Measurements from ENCODE around the gene CPA5. TPM values are rescaled to one million over a fixed set of nuclear protein-coding genes. Genes with fewer than 3 reads are reported as not detected.

The CPA5 gene
- total and polyA plus RNA-seq, 2 of the 8 experiments (the other 6 are each of a cell fraction or from before 2014, with no cell fraction given) = 0.12 TPM; not detected in 1

- Histone ChIP-seq H2BK120ac (replicated peaks; ENCODE audit: low read depth, low read length) (no peak overlapping the region), H2BK15ac (ENCODE audit: low read length) (no peak overlapping the region), H3K36me3 (ENCODE audit: control insufficient read depth in 2 of 4, insufficient read depth in 4 of 4, low read length in 3 of 4) (no peaks in the 10 kb centered on the region), H3K4me1 (replicated peaks in 1 of 4; ENCODE audit: control insufficient read depth in 3 of 4, insufficient read depth in 4 of 4, low read length in 3 of 4) (no peaks in the 10 kb centered on the region), H3K79me2 (ENCODE audit: control insufficient read depth in 1 of 2, insufficient read depth in 2 of 2, low read length in 2 of 2) (no peaks in the 10 kb centered on the region), H2BK20ac (ENCODE audit: low read length) (no peak overlapping the region), H3K27me3 (replicated peaks in 1 of 4; ENCODE audit: control insufficient read depth in 3 of 4, extremely low read depth in 1 of 4, insufficient read depth in 3 of 4, low read length in 3 of 4) (no peaks in the 10 kb centered on the region), H3K4me2 (ENCODE audit: insufficient read depth in 1 of 2, low read depth in 2 of 2, low read length in 2 of 2) (no peak overlapping the region), H2AFZ (ENCODE audit: low read length) (peak overlapping the region; percentile 28; the same call in 1 of the 2 replicates), H3K27ac (ENCODE audit: low read depth, low read length) (no peak overlapping the region), H2AK5ac (ENCODE audit: low read depth, low read length) (no peak overlapping the region), H3K23me2 (ENCODE audit: low read depth, low read length) (peaks cover 2% of the 10 kb centered on the region; the same call in 1 of the 2 replicates), H3K23ac (ENCODE audit: insufficient read length) (no peak overlapping the region), H3K56ac (replicated peaks; ENCODE audit: insufficient read length, low read depth, low read length) (no peak overlapping the region), H3K79me1 (ENCODE audit: low read depth, low read length) (no peaks in the 10 kb centered on the region), H4K91ac (replicated peaks; ENCODE audit: insufficient read length, low read length) (no peak overlapping the region), H3K9me3 (ENCODE audit: insufficient read depth in 2 of 2, low read depth in 1 of 2, low read length in 1 of 2) (peaks cover 0 to 3% of the 10 kb centered on the region in 2 experiments; a peak in 2 of 4 replicates), H4K20me1 (replicated peaks in 1 of 2; ENCODE audit: control insufficient read depth in 1 of 2, insufficient read depth in 2 of 2, low read length in 2 of 2) (no peaks in the 10 kb centered on the region), H2BK12ac (ENCODE audit: low read depth, low read length) (no peak overlapping the region), H2BK5ac (ENCODE audit: low read depth, low read length) (no peak overlapping the region), H3K9ac (replicated peaks in 1 of 4; ENCODE audit: extremely low read depth in 1 of 4, low read depth in 3 of 4, low read length in 3 of 4) (no peak overlapping the region), H3K18ac (ENCODE audit: extremely low read depth, low read length) (no peak overlapping the region), H3K4me3 (ENCODE audit: extremely low read depth in 1 of 4, insufficient read depth in 2 of 4, low read depth in 3 of 4, low read length in 4 of 4) (no peak overlapping the region), H4K5ac (ENCODE audit: insufficient read length, low read depth, low read length) (no peak overlapping the region), H3K14ac (ENCODE audit: insufficient read length) (no peak overlapping the region), H4K8ac (ENCODE audit: extremely low read depth, insufficient read depth, low read length) (no peak overlapping the region), H3K4ac (replicated peaks; ENCODE audit: insufficient read length, low read depth, low read length) (no peak overlapping the region)
- DNase-seq (ENCODE audit: low read depth in 1 of 2, low spot score in 2 of 2) (no peak), FAIRE-seq (no peak)
- POLR2A ChIA-PET (ENCODE audit: partially characterized antibody) = no interaction called here
- WGBS, 2 experiments (ENCODE audit: extremely low coverage in 1 of 2, insufficient coverage in 1 of 2, insufficient read length in 1 of 2, insufficient replicate concordance in 2 of 2, low coverage in 1 of 2, low lambda C conversion rate in 2 of 2, missing lambda C conversion rate in 1 of 2) = 89% methylated on average over 6 of the region's 6 CpGs; no CpG with 5 or more reads in 1 of the 2 experiments
- CTCF ChIA-PET (ENCODE audit: partially characterized antibody) = no interaction called here
- TF ChIP-seq E2F6 (IDR thresholded peaks at IDR 0.05) = no peak
- TF ChIP-seq TEAD4 (IDR thresholded peaks at IDR 0.05; ENCODE audit: low read depth, low read length) = no peak
Observed at GRCh38 chr7:130314305-130314704, 30.3 kb upstream of the CPA5 start.

Measured in H1 (cell line).